H1 (cell line): Measurements from ENCODE around the gene CUX1. TPM values are rescaled to one million over a fixed set of nuclear protein-coding genes. Genes with fewer than 3 reads are reported as not detected.

Experiments used
- CTCF ChIA-PET: fragments of 300-600 bp; sonication (Branson Sonifier 250); formaldehyde crosslinking; loops from one replicate; lab custom pipeline; 2021; ENCODE audit not compliant: partially characterized antibody; lab: Charles Lee
- POLR2A ChIA-PET: fragments of 300-600 bp; sonication (Branson Sonifier 250); formaldehyde crosslinking; loops from one replicate; lab custom pipeline; 2021; ENCODE audit warnings: inconsistent platforms; ENCODE audit not compliant: partially characterized antibody; lab: Charles Lee
- DNase-seq, 2 experiments: peaks; one replicate each; pipeline versions ENCODE4 v3.0.0 to v3.0.0-alpha.2; 2010 to 2022; ENCODE audit warnings: low spot score in 2 of 2, low read depth in 1 of 2, mixed read lengths in 1 of 2
- FAIRE-seq: peaks from 2 replicates; lab custom pipeline; 2011; peaks lifted over from hg19 to GRCh38; lab: Jason Lieb, UNC
- H2AFZ ChIP-seq: 2 replicates; pipeline ENCODE4 v1.8.1; 2012; ENCODE audit warnings: low read length, inconsistent platforms
- H2AK5ac ChIP-seq: 2 replicates; pipeline ENCODE4 v1.6.1; 2013; ENCODE audit warnings: low read depth, low read length
- H2BK120ac ChIP-seq: replicated peaks from 2 replicates; pipeline ENCODE3; 2013; ENCODE audit warnings: low read depth, low read length, inconsistent platforms
- H2BK12ac ChIP-seq: 2 replicates; pipeline ENCODE4 v1.6.1; 2013; ENCODE audit warnings: low read depth, low read length
- H2BK15ac ChIP-seq: 2 replicates; pipeline ENCODE4 v1.6.1; 2013; ENCODE audit warnings: low read length
- H2BK20ac ChIP-seq: 2 replicates; pipeline ENCODE4 v1.6.1; 2013; ENCODE audit warnings: low read length
- H2BK5ac ChIP-seq: 2 replicates; pipeline ENCODE4 v1.6.1; 2013; ENCODE audit warnings: low read depth, low read length
- H3K14ac ChIP-seq: 2 replicates; pipeline ENCODE4 v1.6.1; 2013; ENCODE audit warnings: inconsistent platforms; ENCODE audit not compliant: insufficient read length
- H3K18ac ChIP-seq: 2 replicates; pipeline ENCODE4 v1.6.1; 2013; ENCODE audit warnings: low read length; ENCODE audit errors: extremely low read depth
- H3K23ac ChIP-seq: 2 replicates; pipeline ENCODE4 v1.6.1; 2013; ENCODE audit warnings: inconsistent platforms; ENCODE audit not compliant: insufficient read length
- H3K23me2 ChIP-seq: 2 replicates; pipeline ENCODE4 v1.6.1; 2013; ENCODE audit warnings: low read depth, low read length
- H3K27ac ChIP-seq: 2 replicates; pipeline ENCODE4 v1.6.1; 2011; ENCODE audit warnings: low read depth, low read length, inconsistent platforms
- H3K27me3 ChIP-seq, 4 experiments: replicated peaks in 1 of 4; 1 replicate in 1 of 4; 2 replicates in 3 of 4; pipeline versions ENCODE4 v1.6.1 to v1.8.1; 2011 to 2013; ENCODE audit warnings: low read length in 3 of 4, mild to moderate bottlenecking in 3 of 4, inconsistent platforms in 2 of 4, mixed read lengths in 2 of 4, moderate library complexity in 1 of 4; ENCODE audit not compliant: control insufficient read depth in 3 of 4, insufficient read depth in 3 of 4; ENCODE audit errors: extremely low read depth in 1 of 4
- H3K36me3 ChIP-seq, 4 experiments: 2 replicates each; pipeline versions ENCODE4 v1.6.1 to v1.8.1; 2011 to 2013; ENCODE audit warnings: mild to moderate bottlenecking in 4 of 4, low read length in 3 of 4, moderate library complexity in 2 of 4, control low read depth in 1 of 4, inconsistent platforms in 1 of 4; ENCODE audit not compliant: insufficient read depth in 4 of 4, control insufficient read depth in 2 of 4
- H3K4ac ChIP-seq: replicated peaks from 2 replicates; pipeline ENCODE3; 2013; ENCODE audit warnings: low read length, low read depth, mixed read lengths, inconsistent platforms; ENCODE audit not compliant: insufficient read length
- H3K4me1 ChIP-seq, 4 experiments: replicated peaks in 1 of 4; 1 replicate in 1 of 4; 2 replicates in 3 of 4; pipeline versions ENCODE4 v1.6.1 to v1.8.1; 2011 to 2013; ENCODE audit warnings: low read length in 3 of 4, inconsistent platforms in 2 of 4, mixed read lengths in 1 of 4; ENCODE audit not compliant: insufficient read depth in 4 of 4, control insufficient read depth in 3 of 4
- H3K4me2 ChIP-seq, 2 experiments: 2 replicates each; pipeline versions ENCODE4 v1.6.1 to v1.8.1; 2011 to 2013; ENCODE audit warnings: low read depth in 2 of 2, low read length in 2 of 2, control low read depth in 1 of 2, inconsistent platforms in 1 of 2, mild to moderate bottlenecking in 1 of 2; ENCODE audit not compliant: insufficient read depth in 1 of 2
- H3K4me3 ChIP-seq, 4 experiments: fragments of 200-600, 300-600 bp in 1 of 4; sonication (generic), shearing (Covaris generic), sonication (Bioruptor Twin) in 1 of 4; 2 replicates each; pipeline versions ENCODE4 v1.5.1 to v1.8.1; 2011 to 2016; ENCODE audit warnings: low read length in 4 of 4, low read depth in 3 of 4, control low read depth in 2 of 4, inconsistent platforms in 2 of 4, mild to moderate bottlenecking in 2 of 4, mixed read lengths in 1 of 4, moderate library complexity in 1 of 4; ENCODE audit not compliant: insufficient read depth in 2 of 4; ENCODE audit errors: extremely low read depth in 1 of 4
- H3K56ac ChIP-seq: replicated peaks from 2 replicates; pipeline ENCODE3; 2013; ENCODE audit warnings: low read depth, mild to moderate bottlenecking, mixed read lengths, low read length, inconsistent platforms; ENCODE audit not compliant: insufficient read length
- H3K79me1 ChIP-seq: 2 replicates; pipeline ENCODE4 v1.6.1; 2013; ENCODE audit warnings: low read depth, low read length, control low read depth
- H3K79me2 ChIP-seq, 2 experiments: 2 replicates each; pipeline versions ENCODE4 v1.6.1 to v1.8.1; 2012 to 2013; ENCODE audit warnings: low read length in 2 of 2, mild to moderate bottlenecking in 2 of 2, inconsistent platforms in 1 of 2; ENCODE audit not compliant: insufficient read depth in 2 of 2, control insufficient read depth in 1 of 2
- H3K9ac ChIP-seq, 4 experiments: replicated peaks in 1 of 4; 1 replicate in 1 of 4; 2 replicates in 3 of 4; pipeline versions ENCODE4 v1.6.1 to v1.8.1; 2011 to 2013; ENCODE audit warnings: low read depth in 3 of 4, low read length in 3 of 4, control low read depth in 2 of 4, mild to moderate bottlenecking in 2 of 4, moderate library complexity in 2 of 4, inconsistent platforms in 1 of 4; ENCODE audit errors: extremely low read depth in 1 of 4
- H3K9me3 ChIP-seq, 2 experiments: 2 replicates each; pipeline versions ENCODE4 v1.6.1 to v1.8.1; 2012 to 2013; ENCODE audit warnings: mild to moderate bottlenecking in 2 of 2, moderate library complexity in 2 of 2, control low read depth in 1 of 2, inconsistent platforms in 1 of 2, low read depth in 1 of 2, low read length in 1 of 2, mixed read lengths in 1 of 2; ENCODE audit not compliant: insufficient read depth in 2 of 2
- H4K20me1 ChIP-seq, 2 experiments: replicated peaks in 1 of 2; 2 replicates each; pipeline versions ENCODE3 to v1.8.1; 2011 to 2013; ENCODE audit warnings: inconsistent platforms in 2 of 2, low read length in 2 of 2, mild to moderate bottlenecking in 1 of 2; ENCODE audit not compliant: insufficient read depth in 2 of 2, control insufficient read depth in 1 of 2
- H4K5ac ChIP-seq: 2 replicates; pipeline ENCODE4 v1.6.1; 2013; ENCODE audit warnings: low read length, low read depth, mixed read lengths, inconsistent platforms; ENCODE audit not compliant: insufficient read length
- H4K8ac ChIP-seq: 2 replicates; pipeline ENCODE4 v1.8.0; 2013; ENCODE audit warnings: mild to moderate bottlenecking, moderate library complexity, low read length, inconsistent platforms; ENCODE audit not compliant: insufficient read depth; ENCODE audit errors: extremely low read depth
- H4K91ac ChIP-seq: replicated peaks from 2 replicates; pipeline ENCODE3; 2013; ENCODE audit warnings: low read length, mixed read lengths, inconsistent platforms; ENCODE audit not compliant: insufficient read length
- ASH2L ChIP-seq: fragments of 200-600, 300-600 bp; sonication (generic); IDR thresholded peaks from one replicate; pipeline ENCODE4 v1.7.1; 2017; ENCODE audit warnings: low read length
- EP300 ChIP-seq, 2 experiments: IDR thresholded peaks; 1 replicate in 1 of 2; 2 replicates in 1 of 2; pipeline ENCODE4 v1.6.1; 2011 to 2012; ENCODE audit warnings: low read depth in 2 of 2, low read length in 2 of 2, mild to moderate bottlenecking in 2 of 2, borderline replicate concordance in 1 of 2, inconsistent platforms in 1 of 2, moderate library complexity in 1 of 2
- HDAC2 ChIP-seq, 2 experiments: fragments of 300-600 bp in 1 of 2; sonication (generic) in 1 of 2; IDR thresholded peaks; 2 replicates each; pipeline ENCODE4 v1.6.1; 2011 to 2012; ENCODE audit warnings: low read depth in 2 of 2, low read length in 2 of 2, mild to moderate bottlenecking in 2 of 2, moderate library complexity in 2 of 2, borderline replicate concordance in 1 of 2, inconsistent platforms in 1 of 2
- MAFK ChIP-seq: IDR thresholded peaks from 2 replicates; pipeline ENCODE4 v1.6.1; 2012; ENCODE audit warnings: low read depth, mild to moderate bottlenecking, improper control_type of control experiment, low read length
- POU5F1 ChIP-seq: IDR thresholded peaks from 2 replicates; pipeline ENCODE4 v1.6.1; 2011; ENCODE audit warnings: low read depth, mild to moderate bottlenecking, low read length, moderate library complexity
- RFX5 ChIP-seq: IDR thresholded peaks from 2 replicates; pipeline ENCODE4 v1.6.1; 2011; ENCODE audit warnings: low read depth, low read length, improper control_type of control experiment, borderline replicate concordance
- SIRT6 ChIP-seq: IDR thresholded peaks from one replicate; pipeline ENCODE4 v1.7.1; 2012; ENCODE audit warnings: low read length, inconsistent platforms
- SIX5 ChIP-seq: IDR thresholded peaks from 2 replicates; pipeline ENCODE4 v1.6.1; 2011; ENCODE audit warnings: mild to moderate bottlenecking, low read depth, low read length
- ZNF274 ChIP-seq: IDR thresholded peaks from 2 replicates; pipeline ENCODE4 v1.7.0; 2012; ENCODE audit warnings: low read length, borderline replicate concordance; ENCODE audit errors: extremely low read depth
- WGBS, 2 experiments: shearing (Covaris generic) in 1 of 2; methylation state at CpG; one replicate each; pipeline versions ENCODE4 v1.1.6 to v1.1.7; 2013 to 2015; ENCODE audit warnings: low lambda C conversion rate in 2 of 2, mixed read lengths in 2 of 2, inconsistent platforms in 1 of 2, low coverage in 1 of 2, missing lambda C conversion rate in 1 of 2; ENCODE audit not compliant: insufficient replicate concordance in 2 of 2, insufficient coverage in 1 of 2, insufficient read length in 1 of 2; ENCODE audit errors: extremely low coverage in 1 of 2, missing lambda C conversion rate in 1 of 2; 5-methylcytosine and 5-hydroxymethylcytosine counted together
- polyA plus RNA-seq, 7 experiments: library from polyadenylated mRNA; depleted of rRNA in 3 of 7; stranded (reverse) in 5 of 7; unstranded in 2 of 7; fragments of >200 nt in 5 of 7; fragments of 200-250 nt in 2 of 7; gene quantifications; 1 replicate in 5 of 7; 2 replicates in 1 of 7; 4 replicates in 1 of 7; pipeline versions ENCODE4 v1.2.1 to v1.2.3, GENCODE V29; 2011 to 2013; ENCODE audit warnings: missing spikeins in 2 of 7, mixed read lengths in 2 of 7
- total RNA-seq: library from RNA; stranded (reverse); fragmentation: NEBNext Ultra II Directional; extraction: Animal tissue kit (Norgen Biotek cat#: 25700); gene quantifications from 2 replicates; pipeline ENCODE4 v1.2.1, GENCODE V29; 2021
- TF ChIP-seq, protein P1 (sequence below): IDR thresholded peaks from 2 replicates; pipeline ENCODE4 v1.6.1; 2012; ENCODE audit warnings: inconsistent platforms
- TF ChIP-seq, protein P2 (sequence below): IDR thresholded peaks from 2 replicates; pipeline ENCODE4 v1.6.1; 2011; ENCODE audit warnings: low read length, improper control_type of control experiment

CUX1 gene
- total and polyA plus RNA-seq, 2 of the 8 experiments (the other 6 are each of a cell fraction or from before 2014, with no cell fraction given), result 21.6 to 65.9 TPM

DNA sequence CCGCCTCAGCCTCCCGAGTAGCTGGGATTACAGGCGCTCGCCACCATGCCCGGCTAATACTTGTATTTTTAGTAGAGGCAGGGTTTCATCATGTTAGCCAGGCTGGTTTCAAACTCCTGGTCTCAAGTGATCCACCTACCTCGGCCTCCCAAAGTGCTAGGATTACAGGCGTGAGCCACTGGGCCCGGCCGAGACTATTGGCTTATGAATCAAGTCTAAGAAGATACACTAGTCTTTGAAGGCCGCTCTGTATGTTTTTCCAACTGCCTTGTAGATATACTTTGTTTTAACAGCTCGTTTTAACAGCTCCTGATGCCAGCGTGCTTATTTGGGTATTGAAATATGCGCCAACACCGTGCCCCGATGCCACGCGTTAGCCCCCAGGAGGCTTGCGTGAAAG lies 332.8 kb downstream of the CUX1 start:
- TF ChIP-seq ZNF274, result no peak
- TF ChIP-seq, protein P1, sequence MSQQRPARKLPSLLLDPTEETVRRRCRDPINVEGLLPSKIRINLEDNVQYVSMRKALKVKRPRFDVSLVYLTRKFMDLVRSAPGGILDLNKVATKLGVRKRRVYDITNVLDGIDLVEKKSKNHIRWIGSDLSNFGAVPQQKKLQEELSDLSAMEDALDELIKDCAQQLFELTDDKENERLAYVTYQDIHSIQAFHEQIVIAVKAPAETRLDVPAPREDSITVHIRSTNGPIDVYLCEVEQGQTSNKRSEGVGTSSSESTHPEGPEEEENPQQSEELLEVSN, result no peak
- no peak for TF ChIP-seq HDAC2 (IDR thresholded peaks at IDR 0.05; ENCODE audit: borderline replicate concordance in 1 of 2, low read depth in 2 of 2, low read length in 2 of 2)
- TF ChIP-seq RFX5, result no peak
- TF ChIP-seq ASH2L, result no peak
- TF ChIP-seq MAFK, result no peak
- TF ChIP-seq SIX5, result no peak
- no peak for TF ChIP-seq EP300 (IDR thresholded peaks at IDR 0.05; ENCODE audit: borderline replicate concordance in 1 of 2, low read depth in 2 of 2, low read length in 2 of 2)
- TF ChIP-seq, protein P2, sequence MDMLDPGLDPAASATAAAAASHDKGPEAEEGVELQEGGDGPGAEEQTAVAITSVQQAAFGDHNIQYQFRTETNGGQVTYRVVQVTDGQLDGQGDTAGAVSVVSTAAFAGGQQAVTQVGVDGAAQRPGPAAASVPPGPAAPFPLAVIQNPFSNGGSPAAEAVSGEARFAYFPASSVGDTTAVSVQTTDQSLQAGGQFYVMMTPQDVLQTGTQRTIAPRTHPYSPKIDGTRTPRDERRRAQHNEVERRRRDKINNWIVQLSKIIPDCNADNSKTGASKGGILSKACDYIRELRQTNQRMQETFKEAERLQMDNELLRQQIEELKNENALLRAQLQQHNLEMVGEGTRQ, result no peak
- no peak for TF ChIP-seq SIRT6
- no peak for TF ChIP-seq POU5F1
- CTCF ChIA-PET, result interaction anchor here (0.6 to 0.8 kb wide), 2 partner anchors 14 to 264 kb away, joined by 3 read pairs; no protein-coding TSS in a partner anchor
- Histone ChIP-seq H2BK15ac (no peak overlapping the region), H3K79me2 (no peaks in the 10 kb centered on the region), H2BK12ac (no peak overlapping the region; the same call in 1 of the 2 replicates), H2AFZ (no peak overlapping the region), H2BK5ac (no peak overlapping the region), H3K4ac (no peak overlapping the region), H4K91ac (no peak overlapping the region), H4K20me1 (peaks cover 0 to 3% of the 10 kb centered on the region in 2 experiments), H4K8ac (no peak overlapping the region), H3K23me2 (no peaks in the 10 kb centered on the region), H3K9me3 (no peaks in the 10 kb centered on the region), H2AK5ac (no peak overlapping the region), H3K27me3 (no peaks in the 10 kb centered on the region), H3K79me1 (no peaks in the 10 kb centered on the region), H3K4me3 (no peak overlapping the region), H3K4me1 (peaks cover 4 to 13% (median 8%) of the 10 kb centered on the region in 4 experiments), H3K9ac (no peak overlapping the region), H3K18ac (no peak overlapping the region), H2BK120ac (no peak overlapping the region), H3K23ac (no peak overlapping the region), H3K27ac (no peak overlapping the region), H3K56ac (no peak overlapping the region), H3K4me2 (no peak overlapping the region), H2BK20ac (no peak overlapping the region), H3K36me3 (no peaks in the 10 kb centered on the region), H3K14ac (no peak overlapping the region), H4K5ac (no peak overlapping the region)
- DNase-seq (no peak), FAIRE-seq (no peak)
- 90% methylated on average over 18 of the region's 18 CpGs; no CpG with 5 or more reads in 1 of the 2 experiments for WGBS, 2 experiments
- POLR2A ChIA-PET, result interaction anchor here (0.7 to 1.5 kb wide), 4 partner anchors 9 to 38 kb away, joined by 3 to 5 read pairs (median 3); no protein-coding TSS in a partner anchor
